Measurements from ENCODE around the gene GXYLT2.

The GXYLT2 gene

GRCh38 chr3:72938471-72939265, 50.8 kb downstream of the GXYLT2 start:
- peak; percentile 55 for DNase-seq (ENCODE audit: low spot score)

GRCh38 chr3:72941245-72941644, 53.4 kb downstream of the GXYLT2 start:
- no peak for DNase-seq (ENCODE audit: low spot score)

GRCh38 chr3:72942427-72942826, 54.6 kb downstream of the GXYLT2 start:
- DNase-seq (ENCODE audit: low spot score), result no peak

- DNase-seq (ENCODE audit: low spot score), result no peak
These were observed 56.9 kb downstream of the GXYLT2 start for GRCh38 chr3:72944696-72945095.

GRCh38 chr3:72947715-72948490, 60.1 kb downstream of the GXYLT2 start:
- no peak for DNase-seq (ENCODE audit: low spot score)

GRCh38 chr3:72949016-72949415, 61.2 kb downstream of the GXYLT2 start:
- DNase-seq (ENCODE audit: low spot score), result no peak

GRCh38 chr3:72950372-72950771, 62.5 kb downstream of the GXYLT2 start:
- DNase-seq (ENCODE audit: low spot score), result no peak

GRCh38 chr3:72950801-72951200, 63.0 kb downstream of the GXYLT2 start:
- DNase-seq (ENCODE audit: low spot score), result no peak

GRCh38 chr3:72951259-72951722, 63.4 kb downstream of the GXYLT2 start:
- no peak for DNase-seq (ENCODE audit: low spot score)

- DNase-seq (ENCODE audit: low spot score), result no peak
These were observed 65.6 kb downstream of the GXYLT2 start for GRCh38 chr3:72953325-72953956.

GRCh38 chr3:72957297-72957696, 69.5 kb downstream of the GXYLT2 start:
- DNase-seq (ENCODE audit: low spot score), result no peak

- DNase-seq (ENCODE audit: low spot score), result no peak
These were observed 71.5 kb downstream of the GXYLT2 start for GRCh38 chr3:72959336-72959735.

GRCh38 chr3:72960812-72961518, 73.1 kb downstream of the GXYLT2 start:
- no peak for DNase-seq (ENCODE audit: low spot score)

- DNase-seq (ENCODE audit: low spot score), result no peak
These were observed 73.9 kb downstream of the GXYLT2 start for GRCh38 chr3:72961752-72962151.

- no peak for DNase-seq (ENCODE audit: low spot score)
These were observed 74.5 kb downstream of the GXYLT2 start for GRCh38 chr3:72962317-72962716.

- no peak for DNase-seq (ENCODE audit: low spot score)
These were observed 76.8 kb downstream of the GXYLT2 start for GRCh38 chr3:72964633-72965032.

- no peak for DNase-seq (ENCODE audit: low spot score)
These were observed 80.4 kb downstream of the GXYLT2 start for GRCh38 chr3:72968266-72968664.

GRCh38 chr3:72969766-72970165, 81.9 kb downstream of the GXYLT2 start:
- no peak for DNase-seq (ENCODE audit: low spot score)

GRCh38 chr3:72970942-72971341, 83.1 kb downstream of the GXYLT2 start:
- DNase-seq (ENCODE audit: low spot score), result no peak

GRCh38 chr3:72972706-72973030, 84.8 kb downstream of the GXYLT2 start:
- DNase-seq (ENCODE audit: low spot score), result no peak

- no peak for DNase-seq (ENCODE audit: low spot score)
These were observed 85.3 kb downstream of the GXYLT2 start for GRCh38 chr3:72973031-72973723.

- no peak for DNase-seq (ENCODE audit: low spot score)
These were observed 85.9 kb downstream of the GXYLT2 start for GRCh38 chr3:72973786-72974185.
